Fibroblast of the conjunctiva (primary cell): Measurements from ENCODE around the gene ADAM12.

ENCODE experiments used
- DNase-seq: peaks from one replicate; pipeline ENCODE4 v3.0.0-alpha.2; 2010; ENCODE audit warnings: low read depth

Gene ADAM12

DNA sequence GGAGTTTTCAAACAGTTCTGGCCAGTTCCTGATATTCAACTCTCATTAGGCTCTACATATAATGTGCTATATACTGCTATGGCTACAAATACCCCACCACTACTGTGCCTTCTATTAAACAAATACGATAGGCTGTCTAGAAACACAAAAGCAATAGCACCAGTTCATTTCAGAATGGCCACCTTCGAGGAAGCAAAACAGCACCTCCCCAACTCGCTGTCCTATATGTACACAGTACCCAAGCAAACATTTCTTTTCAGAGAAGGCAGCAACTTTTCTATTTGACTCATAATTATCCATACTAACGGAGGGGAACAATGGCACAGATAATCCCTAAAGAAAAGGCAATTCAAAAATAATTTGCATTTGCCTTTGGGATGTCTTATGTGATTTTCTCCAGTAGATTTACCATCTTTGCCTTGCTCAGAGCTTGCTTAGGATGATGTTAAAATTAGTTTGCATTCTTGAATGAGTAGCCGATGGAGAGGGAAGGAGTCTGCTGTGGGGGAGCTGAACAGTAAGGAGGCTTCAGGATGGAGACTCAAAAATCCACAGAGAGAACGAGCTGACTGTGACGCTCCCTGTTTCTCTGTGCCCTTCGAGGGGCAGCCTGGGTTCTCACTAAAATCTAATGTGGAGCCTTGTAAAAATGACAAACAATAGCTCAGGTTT is 273.3 kb downstream of the ADAM12 start:
- DNase-seq: no peak

DNA sequence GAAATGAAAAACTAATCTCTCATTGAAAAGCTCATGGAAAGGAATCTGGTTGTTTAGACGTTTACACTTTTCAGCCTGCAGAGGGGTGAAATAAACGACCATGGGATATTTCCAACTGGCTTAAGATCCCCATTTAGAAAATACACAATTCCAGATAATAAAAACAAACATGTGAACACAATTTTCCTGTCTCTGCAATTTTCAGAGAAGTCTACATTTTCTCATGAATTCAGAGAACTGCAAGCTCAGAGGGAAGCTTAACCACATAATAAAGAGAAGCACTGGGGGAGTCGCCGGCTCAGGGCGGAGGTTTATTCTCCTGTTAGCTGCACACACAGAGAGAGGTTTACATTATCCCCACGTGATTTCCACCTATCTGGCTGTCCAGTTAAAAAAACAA is 276.8 kb downstream of the ADAM12 start:
- no peak for DNase-seq

DNA sequence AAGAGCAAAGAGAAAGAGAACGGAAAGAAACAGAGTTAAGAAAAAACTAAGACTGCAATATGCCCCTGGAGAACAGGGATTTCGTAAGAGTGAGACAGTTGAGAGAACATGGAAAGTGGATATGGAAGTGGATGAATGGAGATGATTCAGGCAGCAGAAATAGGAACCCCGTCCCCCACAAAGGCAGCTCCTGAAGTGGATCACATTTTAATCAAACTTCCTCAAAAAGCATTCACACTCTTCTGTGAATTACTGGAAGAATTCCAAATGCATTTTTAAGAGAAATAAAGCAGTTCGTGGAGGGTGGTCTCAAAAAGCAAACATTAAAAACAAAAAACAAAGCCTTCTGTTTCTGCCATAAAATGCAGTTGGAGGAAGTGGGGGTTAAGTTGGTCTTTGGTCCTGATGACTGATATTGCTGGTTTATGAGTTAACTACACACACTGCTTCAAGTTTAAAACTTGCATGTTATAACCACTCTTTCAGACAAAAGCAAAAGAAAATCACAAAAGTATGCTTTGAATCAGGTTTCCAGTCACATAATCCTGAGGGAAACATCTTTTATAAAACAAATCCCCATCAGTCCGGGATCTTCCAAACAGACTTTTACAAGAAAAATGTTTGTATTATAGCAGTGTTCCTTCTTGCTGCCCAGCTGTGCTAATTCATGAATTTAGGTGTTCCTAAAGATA is 277.6 kb downstream of the ADAM12 start:
- peak; percentile 40 for DNase-seq

DNA sequence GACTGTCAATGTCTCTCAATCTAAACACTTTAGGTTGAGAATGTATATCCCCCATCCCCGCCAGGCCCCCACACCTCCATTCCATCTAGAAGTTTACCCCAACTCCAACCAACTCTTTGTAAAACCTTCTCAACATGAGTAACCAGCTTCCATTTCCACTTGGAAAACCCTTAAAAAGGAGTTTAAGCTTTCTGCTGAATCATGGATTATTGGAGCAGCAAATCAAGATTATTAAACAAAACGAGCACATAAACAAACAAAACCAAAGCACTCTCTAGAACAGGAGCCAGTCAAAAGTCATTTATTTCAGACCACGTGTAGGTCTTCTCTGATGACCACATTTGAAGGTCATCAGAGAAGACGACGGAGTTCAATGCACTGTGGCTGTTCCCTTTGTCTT is 278.4 kb downstream of the ADAM12 start:
- no peak for DNase-seq

DNA sequence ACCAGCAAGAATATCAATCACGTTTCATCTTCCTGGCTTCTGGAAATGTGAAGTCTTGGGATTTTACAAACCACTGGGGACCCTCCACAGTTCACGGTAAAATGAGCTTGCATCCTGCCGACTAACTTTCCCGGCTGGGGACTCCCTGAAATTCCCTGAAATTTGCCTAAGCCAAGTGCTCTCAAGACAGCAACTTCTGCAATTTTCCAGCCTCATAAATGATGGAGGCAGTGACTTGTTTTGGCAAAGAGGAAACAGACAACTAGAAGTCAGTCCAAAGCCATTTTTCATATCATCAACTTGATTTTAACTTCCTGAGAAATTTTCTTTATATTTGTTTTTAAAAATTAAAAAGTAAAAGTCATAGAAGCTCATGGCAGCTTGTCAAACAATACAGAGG is 279.6 kb downstream of the ADAM12 start:
- DNase-seq: no peak

DNA sequence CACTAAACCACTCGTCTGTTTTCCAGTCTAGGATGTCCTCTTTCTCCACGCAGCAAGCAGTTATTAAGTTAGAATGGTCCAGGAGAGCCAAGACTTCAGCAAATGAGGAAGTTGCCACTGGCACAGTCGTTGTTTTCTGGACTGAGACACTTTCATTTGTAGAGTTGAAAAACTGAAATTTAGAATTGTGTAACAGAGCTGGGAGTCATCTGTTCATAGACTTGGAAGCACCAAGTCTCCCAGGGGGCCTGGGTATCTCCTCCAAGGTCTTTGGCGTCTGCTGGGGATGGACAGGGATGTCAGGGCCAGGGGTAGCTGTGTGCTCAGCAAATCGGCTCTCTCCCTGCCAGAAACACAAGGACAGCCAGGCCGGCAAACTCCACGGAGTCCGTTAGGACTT is 283.5 kb downstream of the ADAM12 start:
- no peak for DNase-seq

DNA sequence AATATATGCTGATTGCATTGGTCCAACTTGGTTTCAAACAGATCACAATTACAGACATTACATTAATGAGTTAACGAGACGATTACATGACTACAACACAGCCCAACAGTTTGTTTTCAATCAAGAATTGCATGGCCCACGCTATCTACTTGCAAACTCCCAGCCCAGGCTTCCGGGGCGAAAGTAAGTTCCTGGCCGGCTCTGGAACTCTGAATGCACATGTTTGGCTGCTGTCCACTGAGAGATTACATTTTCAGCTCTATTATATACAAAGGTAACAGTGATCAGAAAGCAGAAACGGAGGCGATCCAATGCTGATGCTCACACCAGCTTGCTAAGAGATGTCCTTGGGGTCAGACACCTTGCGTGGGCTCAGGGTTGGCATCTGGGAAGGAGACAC is 285.6 kb downstream of the ADAM12 start:
- no peak for DNase-seq

DNA sequence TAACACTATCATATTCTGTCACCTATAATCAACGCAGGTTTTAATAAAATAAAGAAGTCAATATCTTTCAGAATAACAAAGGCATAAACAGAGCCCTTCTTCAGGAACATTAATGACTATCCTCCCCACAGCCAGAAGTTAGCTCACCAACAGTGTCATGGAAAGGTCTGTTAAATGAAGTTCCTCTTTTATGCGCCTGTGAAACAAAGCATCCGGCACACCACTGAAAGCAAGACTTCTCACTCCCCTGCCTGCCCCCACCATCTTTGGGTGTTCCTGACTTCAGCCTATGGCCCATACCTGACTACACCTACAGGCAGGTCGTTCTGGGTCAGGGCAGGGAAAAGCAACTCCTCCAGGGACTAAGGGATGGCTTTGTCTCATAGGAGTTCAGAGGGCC is 286.5 kb downstream of the ADAM12 start:
- DNase-seq: no peak

DNA sequence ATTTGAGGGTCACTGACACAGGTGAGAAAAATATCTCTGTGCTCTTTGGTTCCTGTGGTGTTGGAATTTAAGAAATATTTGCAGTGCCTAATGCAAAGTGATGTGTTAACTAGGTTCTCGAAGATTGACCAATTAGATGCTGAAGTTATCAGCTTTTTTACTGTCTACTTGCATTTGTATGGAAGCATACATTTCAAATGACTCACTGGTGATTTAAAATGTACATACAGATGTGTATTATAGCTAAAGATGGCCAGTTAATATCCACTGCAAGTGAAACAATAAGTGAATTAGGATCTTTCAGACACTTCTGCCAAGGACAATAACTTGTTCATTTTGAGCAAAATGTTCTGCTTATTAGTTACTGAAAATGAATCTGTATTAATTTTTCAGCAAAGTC is 287.0 kb downstream of the ADAM12 start:
- DNase-seq: no peak

DNA sequence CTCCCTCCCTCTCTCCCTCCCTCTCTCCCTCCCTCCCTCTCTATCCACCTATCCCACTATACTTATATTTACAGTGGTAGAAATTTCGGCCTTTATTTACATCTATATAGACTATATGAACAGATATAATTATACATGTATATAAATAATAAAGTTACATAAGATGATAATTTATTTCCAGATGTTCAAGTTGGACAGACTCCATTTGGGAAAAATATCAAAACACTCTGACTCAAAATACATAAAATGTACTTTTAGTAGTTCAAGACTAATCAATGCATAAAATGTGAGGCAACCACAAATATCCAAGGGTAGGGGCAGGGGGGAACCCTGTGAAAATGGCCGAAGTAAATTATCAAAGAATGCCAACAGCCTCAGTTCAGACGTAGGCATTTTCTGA is 288.9 kb downstream of the ADAM12 start:
- DNase-seq: no peak

DNA sequence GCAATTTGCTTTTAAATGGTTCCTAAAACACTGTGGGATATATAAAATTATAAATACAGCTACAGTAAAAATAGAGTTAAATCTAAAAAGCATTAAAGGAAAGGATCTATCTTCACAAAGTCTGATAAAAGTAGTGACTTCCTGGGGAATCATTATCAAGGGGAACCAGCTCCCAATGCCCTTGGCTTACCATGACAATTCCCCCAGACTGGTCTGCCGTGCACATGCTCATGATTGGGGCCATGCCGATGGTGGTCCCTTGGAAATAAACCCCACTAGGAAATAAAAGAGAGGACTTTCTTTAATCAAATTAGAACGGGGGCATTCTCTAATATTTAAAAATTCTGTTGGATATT is 290.1 kb downstream of the ADAM12 start:
- DNase-seq: no peak

DNA sequence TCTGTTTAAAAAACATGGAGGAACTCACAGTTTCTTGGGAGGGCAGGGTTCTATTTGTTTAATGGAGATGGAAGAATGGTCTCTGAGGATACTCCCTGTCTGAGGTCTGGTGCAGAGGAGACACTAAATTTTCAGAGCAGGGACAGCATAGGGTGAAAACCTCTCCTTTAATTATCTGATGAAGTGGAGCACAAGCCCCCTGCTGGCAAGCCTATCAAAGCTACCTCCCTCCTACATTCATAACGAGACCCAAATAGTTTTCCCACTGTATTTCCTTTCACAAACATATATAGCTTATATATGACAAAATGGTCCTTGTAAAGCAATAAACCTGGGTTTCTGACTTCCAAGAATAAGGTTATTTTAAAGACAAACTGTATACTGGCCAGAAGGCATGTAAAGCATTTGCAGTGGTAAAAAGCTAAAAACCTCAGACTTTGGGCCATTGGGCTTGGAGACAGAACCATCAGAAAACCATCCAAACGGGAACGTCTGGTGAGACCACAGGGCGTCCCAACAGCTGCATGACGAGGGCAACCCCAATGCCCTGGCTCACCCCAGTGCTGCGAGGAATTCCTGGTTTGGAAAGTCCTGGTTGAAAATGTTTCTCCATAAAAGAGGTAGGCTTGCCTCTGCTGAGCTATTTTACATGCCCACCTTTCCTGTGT is 290.6 kb downstream of the ADAM12 start:
- no peak for DNase-seq

DNA sequence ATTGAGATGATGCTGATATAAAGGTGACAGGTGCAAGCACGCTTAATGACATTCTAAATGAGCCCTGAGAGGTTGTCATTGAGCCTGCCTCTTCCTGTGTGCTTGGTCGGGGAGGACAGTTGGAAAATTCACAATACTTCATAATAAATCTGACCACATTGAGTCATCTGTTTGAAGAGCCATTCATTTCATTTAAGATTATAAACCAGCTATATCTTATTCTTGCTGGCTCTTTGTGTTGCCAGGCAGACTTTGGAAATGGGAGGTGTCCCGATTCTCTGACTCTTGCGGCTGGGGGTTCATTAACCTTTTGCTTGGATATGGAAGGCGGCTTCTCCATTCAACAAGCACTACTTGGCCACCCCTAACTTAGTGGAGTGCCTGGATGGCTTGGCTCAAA is 293.7 kb downstream of the ADAM12 start:
- DNase-seq: no peak

DNA sequence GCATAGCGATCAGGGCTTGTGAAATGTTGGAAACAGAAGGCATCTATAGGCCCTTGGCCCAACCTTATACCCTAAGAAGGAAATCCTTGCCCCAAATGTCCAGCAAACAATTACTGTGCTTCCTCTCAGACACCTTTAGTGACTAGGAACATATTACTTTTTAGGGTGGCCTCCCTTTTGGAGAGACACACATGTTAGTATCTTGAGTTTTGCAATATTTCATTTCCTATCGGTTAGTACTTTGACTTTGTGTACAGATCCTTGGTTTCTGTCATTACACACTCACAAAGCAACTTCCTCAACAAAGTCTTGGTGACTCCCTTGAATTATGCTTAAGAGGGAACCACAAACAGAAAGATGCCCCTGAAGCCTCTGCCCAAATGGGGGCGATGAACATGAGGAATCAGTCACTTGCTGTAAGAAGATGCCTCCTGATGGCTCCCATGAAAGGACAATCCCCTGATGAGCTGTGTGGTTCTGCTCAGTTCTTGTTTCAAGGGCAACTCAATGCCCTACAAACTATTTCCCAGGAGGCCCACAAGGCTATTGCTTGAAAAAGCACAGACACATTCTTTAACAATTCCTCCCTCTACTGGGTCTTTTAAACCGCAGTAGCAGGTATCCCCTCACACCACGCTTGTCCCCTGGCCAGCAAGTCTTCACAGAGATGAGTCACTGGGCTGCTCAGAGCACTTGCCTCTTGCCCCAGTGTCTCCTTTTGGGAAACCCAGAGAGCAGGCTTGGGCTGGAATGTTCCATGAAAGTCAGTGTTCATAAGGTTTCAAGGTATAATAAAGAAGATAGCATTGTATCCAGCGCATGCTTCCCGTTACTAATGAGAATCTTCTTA is 295.7 kb downstream of the ADAM12 start:
- DNase-seq: no peak

DNA sequence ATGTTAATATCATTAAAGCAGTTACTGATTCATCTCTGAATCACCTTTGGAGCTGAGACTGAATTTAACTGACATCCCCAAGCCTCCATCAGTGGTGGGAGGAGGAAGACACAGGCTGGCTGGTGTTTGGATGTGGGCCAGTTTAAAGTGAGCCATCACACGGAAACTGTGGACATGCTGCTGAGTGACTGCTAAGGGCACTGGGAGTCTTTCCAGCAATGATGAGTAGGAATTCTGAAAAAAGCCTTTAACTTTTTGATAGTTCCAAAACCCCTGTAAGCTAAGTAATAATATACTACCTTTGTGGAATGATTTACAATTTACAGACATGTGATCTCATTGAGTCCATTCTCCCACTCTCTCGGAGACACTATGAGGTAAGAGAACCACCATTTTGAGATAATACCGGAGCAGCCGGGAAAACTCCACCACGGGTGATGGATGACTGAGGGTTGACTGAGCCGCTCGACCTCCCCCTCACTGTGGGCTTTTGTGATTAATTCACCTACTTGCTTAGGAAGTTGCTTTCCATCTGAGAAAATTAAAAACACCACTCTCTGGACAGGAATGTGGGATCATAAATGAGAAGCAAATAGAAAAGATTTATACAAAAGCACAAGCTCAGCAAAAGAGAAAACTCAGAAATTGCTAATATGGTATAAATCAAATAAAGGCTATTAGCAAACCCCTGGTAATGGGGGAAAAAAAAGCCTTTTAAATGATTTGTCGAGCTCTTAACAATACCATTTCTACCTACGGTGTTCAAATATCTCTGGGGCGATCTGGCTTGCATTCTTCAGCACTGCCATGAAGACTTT is 297.2 kb downstream of the ADAM12 start:
- peak; percentile 59 for DNase-seq

DNA sequence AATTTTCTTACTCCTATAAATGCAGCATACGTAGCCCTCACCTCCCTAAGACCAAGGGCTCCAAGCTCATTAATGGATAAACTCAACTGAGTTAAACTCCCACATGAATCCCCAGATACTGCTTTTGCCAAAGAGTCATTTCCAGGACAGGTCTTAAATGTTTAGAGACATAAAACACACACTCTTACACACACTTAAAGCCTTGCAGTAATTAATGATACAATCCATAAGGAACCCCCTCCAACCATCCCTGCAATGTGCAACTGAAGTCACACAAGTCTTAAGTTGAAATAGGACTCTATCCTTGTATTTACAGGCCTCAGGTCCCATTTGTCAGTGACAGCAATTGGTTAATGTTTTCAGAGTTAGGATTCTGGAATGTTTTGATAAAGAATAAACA is 297.8 kb downstream of the ADAM12 start:
- DNase-seq: no peak

DNA sequence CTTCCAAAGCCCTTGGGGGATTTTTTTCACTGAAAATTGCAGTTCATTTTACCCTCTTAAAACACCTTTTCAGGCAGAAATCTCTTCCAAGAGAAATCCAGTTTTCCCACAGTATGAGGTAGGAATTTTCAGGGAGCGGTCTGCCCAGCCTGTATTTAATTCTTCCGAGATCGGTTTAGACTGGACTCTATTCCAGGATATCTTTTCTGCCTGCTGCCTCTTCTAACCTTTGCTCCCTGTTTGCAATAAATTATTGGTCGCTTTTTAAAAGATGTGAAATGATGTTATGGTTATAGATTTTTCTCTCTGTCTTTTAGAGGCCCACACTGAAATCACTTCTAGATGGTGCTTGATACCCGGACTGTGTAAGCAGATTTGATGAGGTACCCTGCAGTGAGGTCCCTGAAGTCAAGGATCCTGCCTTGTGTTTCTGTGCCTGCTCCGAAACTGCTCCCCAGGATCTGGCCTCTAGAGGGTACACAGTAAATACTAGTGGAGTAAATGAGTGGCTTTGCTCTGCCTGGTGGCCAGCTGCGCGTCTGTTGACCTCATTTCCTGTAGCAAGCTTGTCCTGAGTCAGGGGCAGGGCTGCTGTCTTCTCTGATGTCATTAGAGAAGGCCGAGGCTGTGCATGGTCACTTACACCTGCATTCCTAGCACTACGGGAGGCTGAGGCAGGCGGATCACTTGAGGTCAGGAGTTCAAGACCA is 300.3 kb downstream of the ADAM12 start:
- DNase-seq: no peak

DNA sequence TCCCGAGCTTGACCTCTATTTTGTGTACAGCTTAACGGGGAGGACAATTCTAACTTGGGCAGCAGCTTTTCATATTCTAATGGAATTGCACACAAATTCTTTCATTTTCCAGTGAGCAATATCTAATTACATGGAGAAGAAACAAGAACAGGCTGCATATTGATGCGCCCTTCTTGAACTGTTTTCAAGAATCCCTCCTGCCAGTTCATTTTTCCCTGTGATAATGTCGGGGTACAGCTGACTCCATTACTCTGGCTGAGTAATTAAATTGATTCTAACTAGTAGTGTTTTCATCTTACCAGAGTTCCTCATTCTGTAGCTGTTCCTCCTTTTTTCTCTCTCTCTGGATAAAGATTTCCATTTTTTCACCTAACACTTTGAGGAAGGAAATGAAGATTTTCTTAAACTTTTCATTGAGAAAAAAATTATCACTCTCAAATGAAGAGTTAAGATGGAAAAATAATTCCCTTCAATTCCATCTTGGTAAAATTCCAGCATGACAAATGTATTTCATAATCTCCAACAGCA is 301.1 kb downstream of the ADAM12 start:
- no peak for DNase-seq

DNA sequence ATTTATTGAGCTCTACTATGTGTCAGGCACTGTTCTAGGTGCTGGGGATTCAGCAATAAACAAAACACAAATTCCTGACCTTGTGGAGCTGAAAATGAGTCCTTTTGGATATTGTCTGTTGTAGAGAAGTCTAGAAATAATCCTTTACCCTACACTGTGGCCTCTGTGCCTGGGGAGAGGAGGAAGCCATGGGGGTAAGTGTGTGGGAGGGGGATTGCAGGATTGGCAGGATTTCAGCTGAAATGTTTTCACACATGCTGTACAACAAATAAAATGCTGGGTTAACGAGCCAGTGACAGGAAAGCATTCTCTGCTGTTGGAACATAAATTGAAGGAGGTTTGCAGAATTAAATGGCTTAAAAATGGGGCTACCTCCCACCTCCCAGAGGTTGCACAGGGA is 302.5 kb downstream of the ADAM12 start:
- no peak for DNase-seq

DNA sequence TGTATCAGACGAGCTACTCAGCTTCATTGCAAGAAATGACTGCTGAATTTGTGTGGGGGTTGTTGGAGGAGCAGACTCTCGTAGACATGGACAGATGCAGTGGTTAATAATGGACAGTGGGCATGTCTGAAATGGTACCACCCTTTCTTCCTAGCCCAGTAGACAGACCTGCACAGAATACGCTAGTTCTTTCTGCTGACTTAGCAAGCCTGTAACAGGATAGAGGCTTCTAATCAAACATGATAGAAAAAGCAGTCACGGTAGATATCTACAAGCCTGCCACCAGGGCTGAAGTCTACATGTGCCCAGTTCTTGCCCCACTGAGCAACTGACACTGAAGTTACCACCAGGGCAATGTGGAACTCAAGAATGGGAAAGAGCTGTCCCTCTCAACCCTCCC is 303.9 kb downstream of the ADAM12 start:
- DNase-seq: no peak

DNA sequence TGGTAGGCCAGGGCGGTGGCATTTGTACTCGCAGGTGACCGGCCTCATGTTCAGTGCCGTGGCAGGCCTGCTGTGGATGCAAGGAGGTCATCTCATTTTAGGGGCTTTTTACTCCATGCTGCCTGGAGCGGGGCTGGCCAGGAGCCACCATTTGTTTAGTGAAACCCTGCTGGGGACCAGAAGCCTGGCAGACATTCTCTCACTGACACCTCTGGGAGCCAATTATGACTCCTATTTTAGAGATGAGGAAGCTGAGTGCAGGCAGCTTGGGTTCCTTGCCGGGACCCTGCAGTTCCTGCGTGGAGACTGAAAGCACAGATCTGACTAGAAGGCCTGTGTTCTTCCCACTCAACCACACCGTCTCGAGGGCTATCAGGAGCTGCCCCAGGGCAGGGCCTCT is 305.3 kb downstream of the ADAM12 start:
- DNase-seq: no peak
